ENCODE measurements around the gene ADSL. TPM values are rescaled to one million over a fixed set of nuclear protein-coding genes. Genes with fewer than 3 reads are reported as not detected.

The ADSL gene
- total RNA-seq (10 to 100 TPM; 40.5 to 49.0 TPM), polyA plus RNA-seq (10 to 100 TPM; 31.1 to 34.8 TPM)
- long read RNA-seq, donor 1, full-length matches to known transcripts: 188 of 215 reads
- long read RNA-seq, donor 1, partial matches to known transcripts: 7 of 215 reads
- long read RNA-seq, donor 1, other reads (novel, unspliced or antisense): 20 of 215 reads
- long read RNA-seq, donor 2, full-length matches to known transcripts: 17 of 18 reads
- long read RNA-seq, donor 2, partial matches to known transcripts: 1 of 18 reads
- long read RNA-seq, donor 2, other reads (novel, unspliced or antisense): 0 of 18 reads

DNA sequence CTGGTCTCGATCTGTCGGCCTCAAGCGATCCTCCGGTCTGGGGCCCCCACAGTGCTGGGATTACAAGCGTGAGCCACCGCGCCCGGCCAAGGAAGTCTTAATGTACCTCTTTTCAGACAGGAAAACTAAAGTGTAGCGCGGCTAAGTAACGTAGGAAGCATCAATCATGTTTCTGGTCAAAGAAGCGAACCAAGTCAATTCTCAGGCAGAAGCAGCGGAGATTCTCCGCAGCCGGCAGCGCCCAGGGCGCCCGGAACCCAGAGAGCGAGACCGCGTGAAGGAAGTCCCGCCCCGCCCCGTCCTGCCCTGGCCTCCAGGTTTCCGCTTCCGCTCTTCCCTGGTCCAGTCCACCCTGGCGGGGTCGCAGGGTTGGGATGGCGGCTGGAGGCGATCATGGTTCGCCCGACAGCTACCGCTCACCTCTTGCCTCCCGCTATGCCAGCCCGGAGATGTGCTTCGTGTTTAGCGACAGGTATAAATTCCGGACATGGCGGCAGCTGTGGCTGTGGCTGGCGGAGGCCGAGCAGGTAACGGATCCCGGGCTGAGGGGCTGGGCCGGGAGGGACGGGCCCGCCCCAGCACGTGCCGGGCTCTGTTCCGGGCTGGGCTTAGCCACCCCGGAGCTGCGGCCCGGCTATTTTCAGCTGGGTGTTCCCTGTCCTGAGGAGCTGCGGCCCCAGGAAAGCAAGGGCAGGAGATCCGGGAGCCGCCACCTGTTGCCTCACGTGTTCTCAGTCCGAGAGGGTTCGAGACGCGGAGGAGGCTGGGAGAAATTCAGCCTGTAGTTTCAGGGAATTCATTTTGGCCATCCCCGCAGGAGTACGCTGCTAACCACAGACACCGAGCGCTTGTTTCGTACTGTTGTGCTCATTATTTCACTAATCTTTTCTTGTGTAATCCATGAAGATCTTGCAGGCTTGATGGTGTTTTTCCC lies at the start of gene ADSL:
Gene ADSL, plus strand, starts transcription at position 316 of the 934 bp plus-strand sequence. Its CDS starts 59 bp downstream, at position 375.
- 0% methylated on average over 61 to 65 of the region's 65 CpGs for WGBS, 2 donors
- H3K9me3 ChIP-seq (ENCODE audit: control insufficient read depth, low read length): no peaks in the 10 kb centered on the region
- H3K36me3 ChIP-seq (ENCODE audit: control insufficient read depth in 1 of 2, insufficient read depth in 2 of 2, low read length in 1 of 2): no peaks in the 10 kb centered on the region
- H3K27me3 ChIP-seq (ENCODE audit: control insufficient read depth in 1 of 2, insufficient read depth in 2 of 2, low read length in 1 of 2): no peaks in the 10 kb centered on the region
- ATAC-seq (ENCODE audit: low FRiP score) (peak; percentile 98), DNase-seq (peak; percentile 93 to 97)
- peaks cover 3% of the 10 kb centered on the region in 2 donors for H3K4me1 ChIP-seq (ENCODE audit: control insufficient read depth in 1 of 2, insufficient read depth in 2 of 2, low read length in 2 of 2)
- H3K4me3 ChIP-seq (ENCODE audit: low read length in 2 of 2): peak within 1 kb of the TSS; percentile 34 to 42
- intact Hi-C loops (cut with DNase I): loop anchor here (2.0 to 10.0 kb wide), 4 partner anchors 302 to 814 kb away; partner anchors contain the start of gene RPS19BP1 (in 2 of the 2)
- H3K27ac ChIP-seq (ENCODE audit: low read depth in 1 of 2, low read length in 2 of 2): peak within 1 kb of the TSS; percentile 6 to 35

DNA sequence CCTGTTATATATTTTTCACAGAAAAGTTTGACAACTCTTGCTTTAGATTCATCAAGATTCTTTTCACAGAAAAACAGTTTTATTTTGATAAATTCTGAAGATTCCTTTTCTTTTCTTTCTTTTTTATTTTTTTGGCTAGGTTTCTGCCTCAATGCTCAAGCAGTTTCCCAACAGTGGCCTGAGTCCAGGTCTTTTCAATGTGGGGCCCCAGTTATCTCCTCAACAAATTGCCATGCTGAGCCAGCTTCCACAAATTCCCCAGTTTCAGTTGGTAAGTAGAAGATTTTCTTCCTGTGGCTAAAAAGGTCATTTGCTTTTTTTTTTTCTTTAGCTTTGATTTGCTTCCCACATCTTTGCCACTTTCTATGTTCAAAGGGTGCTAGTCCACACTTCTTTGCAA lies 46.0 kb upstream of the ADSL start:
- no peak overlapping the region for H3K27ac ChIP-seq (ENCODE audit: low read depth in 1 of 2, low read length in 2 of 2)

DNA sequence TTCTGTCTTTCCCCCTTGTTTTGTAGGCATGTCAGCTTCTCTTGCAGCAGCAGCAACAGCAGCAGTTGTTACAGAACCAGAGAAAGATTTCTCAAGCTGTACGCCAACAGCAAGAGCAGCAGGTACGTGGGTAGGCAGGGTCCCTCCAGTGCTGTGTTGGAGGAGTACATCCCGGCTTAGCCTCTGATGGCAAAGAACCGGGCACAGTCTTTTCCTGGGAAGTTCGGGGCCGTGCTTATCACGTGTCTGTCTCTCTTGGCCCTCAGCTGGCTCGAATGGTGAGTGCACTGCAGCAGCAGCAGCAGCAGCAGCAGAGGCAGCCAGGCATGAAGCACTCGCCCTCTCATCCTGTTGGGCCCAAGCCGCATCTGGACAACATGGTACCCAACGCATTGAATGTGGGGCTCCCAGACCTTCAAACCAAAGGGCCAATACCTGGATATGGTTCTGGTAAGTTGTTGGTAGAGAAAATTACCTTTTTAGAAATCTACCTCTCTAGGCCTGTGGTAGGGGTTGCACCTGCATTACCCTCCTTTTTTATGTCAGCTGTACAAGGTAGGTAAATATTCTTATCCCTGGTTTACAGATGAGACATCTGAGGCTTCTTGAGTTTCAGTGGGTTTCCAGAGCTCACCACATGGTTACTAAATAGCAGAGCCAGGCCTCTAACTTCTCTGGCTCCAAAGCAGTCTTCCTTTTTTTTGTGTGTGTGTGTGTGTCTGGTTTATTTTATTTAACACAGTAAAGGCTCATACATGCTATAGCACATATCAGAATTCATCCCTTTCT lies 45.2 kb upstream of the ADSL start:
- peaks cover 5 to 9% of the 10 kb centered on the region in 2 donors for H3K36me3 ChIP-seq (ENCODE audit: control insufficient read depth in 1 of 2, insufficient read depth in 2 of 2, low read length in 1 of 2)
- WGBS, 2 donors: 90% methylated on average over 11 of the region's 11 CpGs

More for the DNA sequence above, 46.0 kb upstream of the ADSL start:
- H3K4me1 ChIP-seq (ENCODE audit: control insufficient read depth in 1 of 2, insufficient read depth in 2 of 2, low read length in 2 of 2): no peaks in the 10 kb centered on the region
- intact Hi-C loops (cut with DNase I): no loop called here
- no peaks in the 10 kb centered on the region for H3K9me3 ChIP-seq (ENCODE audit: control insufficient read depth, low read length)
- ATAC-seq (ENCODE audit: low FRiP score) (no peak), DNase-seq (no peak)
- peaks cover 6 to 11% of the 10 kb centered on the region in 2 donors for H3K36me3 ChIP-seq (ENCODE audit: control insufficient read depth in 1 of 2, insufficient read depth in 2 of 2, low read length in 1 of 2)
- H3K4me3 ChIP-seq (ENCODE audit: low read length in 2 of 2): no peak overlapping the region
- H3K27me3 ChIP-seq (ENCODE audit: control insufficient read depth in 1 of 2, insufficient read depth in 2 of 2, low read length in 1 of 2): no peaks in the 10 kb centered on the region

DNA sequence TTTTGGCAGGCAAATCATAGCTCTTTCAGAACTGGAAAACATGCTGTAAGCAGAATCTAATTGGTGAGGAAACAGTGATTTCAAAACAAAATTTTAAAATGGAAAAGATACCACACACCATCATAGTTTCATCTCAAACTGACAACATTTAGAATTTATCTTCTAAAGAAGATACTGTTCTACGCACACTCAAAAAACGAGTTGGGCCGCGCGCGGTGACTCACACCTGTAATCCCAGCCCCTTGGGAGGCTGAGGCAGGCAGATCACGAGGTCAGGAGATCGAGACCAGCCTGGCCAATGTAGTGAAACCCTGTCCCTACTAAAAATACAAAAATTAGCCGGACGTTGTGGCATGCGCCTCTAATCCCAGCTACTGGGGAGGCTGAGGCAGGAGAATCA lies 44.2 kb upstream of the ADSL start:
- Histone ChIP-seq H3K4me1 (ENCODE audit: control insufficient read depth in 1 of 2, insufficient read depth in 2 of 2, low read length in 2 of 2) (no peaks in the 10 kb centered on the region), H3K27ac (ENCODE audit: low read depth in 1 of 2, low read length in 2 of 2) (no peak overlapping the region), H3K27me3 (ENCODE audit: control insufficient read depth in 1 of 2, insufficient read depth in 2 of 2, low read length in 1 of 2) (no peaks in the 10 kb centered on the region), H3K9me3 (ENCODE audit: control insufficient read depth, low read length) (no peaks in the 10 kb centered on the region), H3K36me3 (ENCODE audit: control insufficient read depth in 1 of 2, insufficient read depth in 2 of 2, low read length in 1 of 2) (peaks cover 5 to 8% of the 10 kb centered on the region in 2 donors), H3K4me3 (ENCODE audit: low read length in 2 of 2) (no peak overlapping the region)
- 92 to 95% methylated on average over 11 of the region's 11 CpGs for WGBS, 2 donors
- ATAC-seq (ENCODE audit: low FRiP score): no peak
- no peak for DNase-seq
- intact Hi-C loops (cut with DNase I): no loop called here

More for the DNA sequence above, 45.2 kb upstream of the ADSL start:
- Histone ChIP-seq H3K4me3 (ENCODE audit: low read length in 2 of 2) (no peak overlapping the region), H3K4me1 (ENCODE audit: control insufficient read depth in 1 of 2, insufficient read depth in 2 of 2, low read length in 2 of 2) (no peaks in the 10 kb centered on the region), H3K27me3 (ENCODE audit: control insufficient read depth in 1 of 2, insufficient read depth in 2 of 2, low read length in 1 of 2) (no peaks in the 10 kb centered on the region), H3K9me3 (ENCODE audit: control insufficient read depth, low read length) (no peaks in the 10 kb centered on the region), H3K27ac (ENCODE audit: low read depth in 1 of 2, low read length in 2 of 2) (no peak overlapping the region)
- DNase-seq: no peak
- intact Hi-C loops (cut with DNase I): no loop called here
- no peak for ATAC-seq (ENCODE audit: low FRiP score)

DNA sequence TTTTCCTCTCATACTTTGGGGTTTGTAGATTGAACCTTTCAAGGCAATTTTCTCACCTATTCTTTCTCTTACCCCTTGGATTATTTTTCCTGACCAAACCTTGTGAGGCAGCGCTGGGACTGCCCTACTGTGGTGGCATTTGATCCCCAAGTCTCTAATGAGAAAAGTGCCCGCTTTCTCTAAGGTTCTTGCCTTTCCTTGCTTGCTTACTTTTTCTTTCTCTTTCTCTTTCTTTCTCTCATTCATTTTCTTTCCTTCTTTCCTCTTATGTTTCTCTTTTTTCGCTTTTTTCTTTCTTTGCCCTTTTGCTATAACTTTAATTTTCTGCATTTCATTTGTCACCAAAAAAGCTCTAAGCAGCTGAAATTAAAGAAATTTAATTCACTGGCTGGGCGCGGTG lies 40.7 kb upstream of the ADSL start:
- WGBS, 2 donors: 98 to 99% methylated on average over 5 of the region's 5 CpGs
- Histone ChIP-seq H3K4me1 (ENCODE audit: control insufficient read depth in 1 of 2, insufficient read depth in 2 of 2, low read length in 2 of 2) (peaks cover 0 to 3% of the 10 kb centered on the region in 2 donors), H3K9me3 (ENCODE audit: control insufficient read depth, low read length) (no peaks in the 10 kb centered on the region), H3K4me3 (ENCODE audit: low read length in 2 of 2) (no peak overlapping the region), H3K27me3 (ENCODE audit: control insufficient read depth in 1 of 2, insufficient read depth in 2 of 2, low read length in 1 of 2) (no peaks in the 10 kb centered on the region), H3K36me3 (ENCODE audit: control insufficient read depth in 1 of 2, insufficient read depth in 2 of 2, low read length in 1 of 2) (peaks cover 5 to 7% of the 10 kb centered on the region in 2 donors), H3K27ac (ENCODE audit: low read depth in 1 of 2, low read length in 2 of 2) (no peak overlapping the region)
- intact Hi-C loops (cut with DNase I): no loop called here
- DNase-seq (no peak), ATAC-seq (ENCODE audit: low FRiP score) (no peak)

DNA sequence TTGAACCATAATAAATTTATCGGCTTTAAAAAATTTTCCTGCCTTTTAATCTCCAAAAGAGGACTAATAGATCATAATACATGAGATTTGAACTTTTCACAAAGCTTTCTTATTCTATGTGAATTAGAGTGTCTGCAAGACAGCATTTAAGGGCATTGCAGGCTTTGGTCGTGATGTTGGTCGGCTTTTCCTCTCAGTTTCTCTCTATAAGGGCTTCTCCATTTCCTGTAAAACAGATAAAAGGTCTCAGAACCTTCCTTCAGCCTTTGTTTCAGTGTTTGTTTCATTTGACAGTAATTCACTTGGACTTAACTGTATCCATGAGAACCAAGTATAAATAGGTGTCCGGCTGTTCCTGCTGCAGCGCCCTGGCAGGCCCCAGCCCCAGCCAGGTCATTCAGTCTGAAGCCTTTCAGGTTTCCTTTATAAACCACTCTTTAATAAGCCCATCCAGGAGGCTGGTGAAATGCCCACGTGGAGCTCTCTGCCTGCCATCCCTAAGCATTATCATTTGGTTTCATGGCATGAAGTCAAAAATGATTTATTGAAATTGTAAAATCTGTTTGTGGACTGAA lies 37.2 kb upstream of the ADSL start:
- intact Hi-C loops (cut with DNase I): no loop called here
- ATAC-seq (ENCODE audit: low FRiP score): no peak
- Histone ChIP-seq H3K27me3 (ENCODE audit: control insufficient read depth in 1 of 2, insufficient read depth in 2 of 2, low read length in 1 of 2) (no peaks in the 10 kb centered on the region), H3K4me1 (ENCODE audit: control insufficient read depth in 1 of 2, insufficient read depth in 2 of 2, low read length in 2 of 2) (peaks cover 0 to 3% of the 10 kb centered on the region in 2 donors), H3K36me3 (ENCODE audit: control insufficient read depth in 1 of 2, insufficient read depth in 2 of 2, low read length in 1 of 2) (peaks cover 5 to 6% of the 10 kb centered on the region in 2 donors), H3K4me3 (ENCODE audit: low read length in 2 of 2) (no peak overlapping the region), H3K9me3 (ENCODE audit: control insufficient read depth, low read length) (no peaks in the 10 kb centered on the region), H3K27ac (ENCODE audit: low read depth in 1 of 2, low read length in 2 of 2) (no peak overlapping the region)
- WGBS, 2 donors: 87 to 89% methylated on average over 6 of the region's 6 CpGs
- DNase-seq: no peak

DNA sequence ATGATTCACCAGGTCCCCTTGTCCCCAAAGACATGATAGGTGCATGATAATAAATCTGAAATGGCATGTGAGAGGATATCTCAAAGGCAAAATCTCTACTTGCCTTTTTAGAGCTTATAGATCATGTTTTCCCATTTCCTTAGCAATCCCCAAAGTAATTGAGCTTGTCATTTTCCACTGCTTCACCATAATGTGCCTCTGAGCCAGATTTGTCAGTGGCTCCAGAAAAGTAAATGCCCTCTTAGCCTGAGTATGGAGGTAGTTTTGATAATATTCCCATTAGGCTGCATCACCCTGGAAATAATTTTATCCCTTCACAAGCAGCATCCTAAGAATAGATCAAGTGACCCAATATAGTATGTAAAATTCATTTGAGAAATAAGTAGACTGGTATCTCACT lies 36.7 kb upstream of the ADSL start:
- no peak overlapping the region for H3K4me3 ChIP-seq (ENCODE audit: low read length in 2 of 2)
- H3K36me3 ChIP-seq (ENCODE audit: control insufficient read depth in 1 of 2, insufficient read depth in 2 of 2, low read length in 1 of 2): peaks cover 5 to 8% of the 10 kb centered on the region in 2 donors
- intact Hi-C loops (cut with DNase I): no loop called here
- no peaks in the 10 kb centered on the region for H3K9me3 ChIP-seq (ENCODE audit: control insufficient read depth, low read length)
- no peak for DNase-seq
- no peak for ATAC-seq (ENCODE audit: low FRiP score)
- peaks cover 0 to 3% of the 10 kb centered on the region in 2 donors for H3K4me1 ChIP-seq (ENCODE audit: control insufficient read depth in 1 of 2, insufficient read depth in 2 of 2, low read length in 2 of 2)
- H3K27me3 ChIP-seq (ENCODE audit: control insufficient read depth in 1 of 2, insufficient read depth in 2 of 2, low read length in 1 of 2): no peaks in the 10 kb centered on the region
- no peak overlapping the region for H3K27ac ChIP-seq (ENCODE audit: low read depth in 1 of 2, low read length in 2 of 2)

Measured in aorta (tissue), 5 donors.